Activated CD4-positive, alpha-beta T cell treated with anti-CD3 and anti-CD28 coated beads, Interleukin-2, amount 50 U/mL, for 1 hour (primary cell): ENCODE results near the gene RUNX1.
A peak's percentile ranks its signal among the peaks of the same experiment; 100 is the strongest.

Experiments
- DNase-seq: peaks from one replicate; pipeline ENCODE4 v3.0.0-alpha.2; 2020

Gene RUNX1

GRCh38 chr21:35048706-35049617 lies at the start of gene RUNX1:
RUNX1 (minus strand) TSS chr21:35049302.
- peak; percentile 61 for DNase-seq

- DNase-seq, result no peak
These were observed 48.4 kb upstream of the RUNX1 start for GRCh38 chr21:35097525-35097924.

GRCh38 chr21:35096959-35097358 lies 47.9 kb upstream of the RUNX1 start:
- no peak for DNase-seq

GRCh38 chr21:35095859-35096291 lies 46.8 kb upstream of the RUNX1 start:
- DNase-seq, result no peak

- no peak for DNase-seq
These were observed 44.4 kb upstream of the RUNX1 start for GRCh38 chr21:35093514-35093913.

GRCh38 chr21:35091496-35091895 lies 42.4 kb upstream of the RUNX1 start:
- DNase-seq, result no peak

GRCh38 chr21:35090403-35090802 lies 41.3 kb upstream of the RUNX1 start:
- DNase-seq, result no peak

- DNase-seq, result no peak
These were observed 39.2 kb upstream of the RUNX1 start for GRCh38 chr21:35088319-35088771.

GRCh38 chr21:35086357-35086756 lies 37.3 kb upstream of the RUNX1 start:
- no peak for DNase-seq

GRCh38 chr21:35084869-35085268 lies 35.8 kb upstream of the RUNX1 start:
- no peak for DNase-seq

GRCh38 chr21:35083246-35083645 lies 34.1 kb upstream of the RUNX1 start:
- no peak for DNase-seq

- no peak for DNase-seq
These were observed 32.8 kb upstream of the RUNX1 start for GRCh38 chr21:35081861-35082260.

GRCh38 chr21:35079181-35079580 lies 30.1 kb upstream of the RUNX1 start:
- DNase-seq, result no peak

GRCh38 chr21:35077975-35078374 lies 28.9 kb upstream of the RUNX1 start:
- DNase-seq, result no peak

- DNase-seq, result no peak
These were observed 28.4 kb upstream of the RUNX1 start for GRCh38 chr21:35077466-35077865.

- DNase-seq, result no peak
These were observed 26.4 kb upstream of the RUNX1 start for GRCh38 chr21:35075546-35075945.

GRCh38 chr21:35072960-35073359 lies 23.9 kb upstream of the RUNX1 start:
- no peak for DNase-seq

- DNase-seq, result no peak
These were observed 23.5 kb upstream of the RUNX1 start for GRCh38 chr21:35072557-35072956.

GRCh38 chr21:35071347-35071746 lies 22.2 kb upstream of the RUNX1 start:
- DNase-seq, result no peak

GRCh38 chr21:35070436-35070835 lies 21.3 kb upstream of the RUNX1 start:
- DNase-seq, result no peak

- no peak for DNase-seq
These were observed 17.7 kb upstream of the RUNX1 start for GRCh38 chr21:35066824-35067223.

- no peak for DNase-seq
These were observed 14.5 kb upstream of the RUNX1 start for GRCh38 chr21:35063428-35064172.

- no peak for DNase-seq
These were observed 12.9 kb upstream of the RUNX1 start for GRCh38 chr21:35062016-35062415.

GRCh38 chr21:35059742-35060141 lies 10.6 kb upstream of the RUNX1 start:
- no peak for DNase-seq
